Activated naive CD8-positive, alpha-beta T cell treated with anti-CD3 and anti-CD28 coated beads, Interleukin-2, amount 10 ng/mL, durations not matched to agents 7 days and 5 days (primary cell): Measurements from ENCODE around the gene DMKN. TPM values are rescaled to one million over a fixed set of nuclear protein-coding genes. Genes with fewer than 3 reads are reported as not detected.
"Not testable (repeated sequence)": the region's sequence is repeated elsewhere in the genome, so short reads cannot be mapped to it uniquely, and the experiment has no call there.

ENCODE experiments used
- ATAC-seq: fragments of 150-1000 bp; cut with Tn5 transposase; one replicate; pipeline ENCODE4 v1.10.0; 2021; ENCODE audit warnings: low read depth, moderate library complexity
- POLR2A ChIA-PET: fragments of 350-600 bp; sonication (Branson Sonifier 250); formaldehyde crosslinking; loops from one replicate; lab custom pipeline; 2021; ENCODE audit warnings: antibody characterized with exemption; lab: Charles Lee
- DNase-seq: peaks from one replicate; pipeline ENCODE4 v3.0.0; 2021
- H3K27ac Mint-ChIP-seq: one replicate; pipeline ENCODE4 v1.8.0; 2022; ENCODE audit warnings: mild to moderate bottlenecking, mixed read lengths
- H3K27me3 Mint-ChIP-seq: one replicate; pipeline ENCODE4 v1.8.0; 2022; ENCODE audit warnings: mild to moderate bottlenecking, moderate library complexity, mixed read lengths
- H3K36me3 Mint-ChIP-seq: one replicate; pipeline ENCODE4 v1.8.0; 2021; ENCODE audit warnings: mild to moderate bottlenecking, mixed read lengths
- H3K4me1 Mint-ChIP-seq: one replicate; pipeline ENCODE4 v1.8.0; 2021; ENCODE audit warnings: mixed read lengths
- H3K4me3 Mint-ChIP-seq: one replicate; pipeline ENCODE4 v1.8.0; 2022; ENCODE audit warnings: mild to moderate bottlenecking, moderate library complexity, mixed read lengths
- H3K9me3 Mint-ChIP-seq: one replicate; pipeline ENCODE4 v1.8.0; 2021; ENCODE audit warnings: mixed read lengths
- total RNA-seq, 2 experiments: library from RNA; stranded (reverse); gene quantifications; one replicate each; pipeline ENCODE4 v1.2.3, GENCODE V29; 2021

The DMKN gene
- total RNA-seq, 2 experiments from 2014 or later: 2.5 to 3.5 TPM

GRCh38 chr19:35470128-35470527 lies 43.3 kb downstream of the DMKN start:
- POLR2A ChIA-PET: no interaction called here

GRCh38 chr19:35468637-35469036 lies 44.8 kb downstream of the DMKN start:
- H3K4me3 Mint-ChIP-seq: no peak overlapping the region
- H3K9me3 Mint-ChIP-seq: no peaks in the 10 kb centered on the region
- H3K27ac Mint-ChIP-seq: no peak overlapping the region
- peaks cover 9% of the 10 kb centered on the region for H3K4me1 Mint-ChIP-seq
- no peaks in the 10 kb centered on the region for H3K36me3 Mint-ChIP-seq
- ATAC-seq (peak; percentile 97), DNase-seq (peak; percentile 54)
- H3K27me3 Mint-ChIP-seq: peaks cover 9% of the 10 kb centered on the region
- POLR2A ChIA-PET: interaction anchor here (1.2 kb wide), 1 partner anchor 116 kb away, joined by 5 read pairs; no protein-coding TSS in a partner anchor

More at GRCh38 chr19:35470128-35470527, 43.3 kb downstream of the DMKN start:
- no peaks in the 10 kb centered on the region for H3K36me3 Mint-ChIP-seq
- no peak overlapping the region for H3K4me3 Mint-ChIP-seq
- peaks cover 7% of the 10 kb centered on the region for H3K27me3 Mint-ChIP-seq
- H3K9me3 Mint-ChIP-seq: no peaks in the 10 kb centered on the region
- no peak for DNase-seq
- H3K27ac Mint-ChIP-seq: no peak overlapping the region
- ATAC-seq: no peak
- H3K4me1 Mint-ChIP-seq: peaks cover 5% of the 10 kb centered on the region

- Mint-ChIP-seq H3K4me1 (peaks cover 22% of the 10 kb centered on the region), H3K9me3 (no peaks in the 10 kb centered on the region), H3K27ac (no peak overlapping the region), H3K36me3 (no peaks in the 10 kb centered on the region), H3K27me3 (peaks cover 9% of the 10 kb centered on the region), H3K4me3 (no peak overlapping the region)
- POLR2A ChIA-PET: no interaction called here
- DNase-seq (no peak), ATAC-seq (no peak)
Observed at GRCh38 chr19:35466259-35466658, 47.2 kb downstream of the DMKN start.

GRCh38 chr19:35462956-35463355 lies 50.5 kb downstream of the DMKN start:
- H3K9me3 Mint-ChIP-seq, H3K27me3 Mint-ChIP-seq, H3K36me3 Mint-ChIP-seq, DNase-seq: not testable (repeated sequence)
- H3K4me3 Mint-ChIP-seq: peak overlapping the region; percentile 78
- H3K4me1 Mint-ChIP-seq: peaks cover 27% of the 10 kb centered on the region
- ATAC-seq: peak; percentile 27
- peak overlapping the region; percentile 95 for H3K27ac Mint-ChIP-seq
- POLR2A ChIA-PET: interaction anchor here (0.6 to 2.8 kb wide), 8 partner anchors 9 to 194 kb away, joined by 3 to 16 read pairs (median 4); partner anchors contain the start of gene FFAR1

GRCh38 chr19:35462476-35462953 lies 50.9 kb downstream of the DMKN start:
- Mint-ChIP-seq H3K27ac (peak overlapping the region; percentile 95), H3K4me3 (peak overlapping the region; percentile 78), H3K4me1 (peaks cover 25% of the 10 kb centered on the region), H3K27me3 (peaks cover 11% of the 10 kb centered on the region), H3K36me3 (no peaks in the 10 kb centered on the region), H3K9me3 (no peaks in the 10 kb centered on the region)
- DNase-seq: no peak
- POLR2A ChIA-PET: interaction anchor here (0.6 to 2.8 kb wide), 7 partner anchors 10 to 193 kb away, joined by 3 to 16 read pairs (median 4); partner anchors contain the start of gene FFAR1
- ATAC-seq: peak; percentile 94

- POLR2A ChIA-PET: interaction anchor here (2.8 kb wide), 1 partner anchor 10 kb away, joined by 16 read pairs; no protein-coding TSS in a partner anchor
- not testable (repeated sequence) for DNase-seq, H3K4me3 Mint-ChIP-seq, H3K36me3 Mint-ChIP-seq, H3K27ac Mint-ChIP-seq, ATAC-seq, H3K9me3 Mint-ChIP-seq
- peaks cover 25% of the 10 kb centered on the region for H3K4me1 Mint-ChIP-seq
- H3K27me3 Mint-ChIP-seq: peaks cover 15% of the 10 kb centered on the region
Observed at GRCh38 chr19:35461788-35462187, 51.7 kb downstream of the DMKN start.

GRCh38 chr19:35461060-35461459 lies 52.4 kb downstream of the DMKN start:
- H3K4me3 Mint-ChIP-seq: no peak overlapping the region
- POLR2A ChIA-PET: interaction anchor here (2.8 kb wide), 1 partner anchor 10 kb away, joined by 16 read pairs; no protein-coding TSS in a partner anchor
- H3K9me3 Mint-ChIP-seq: no peaks in the 10 kb centered on the region
- DNase-seq: no peak
- H3K4me1 Mint-ChIP-seq: peaks cover 25% of the 10 kb centered on the region
- no peak overlapping the region for H3K27ac Mint-ChIP-seq
- no peak for ATAC-seq
- H3K36me3 Mint-ChIP-seq: no peaks in the 10 kb centered on the region
- H3K27me3 Mint-ChIP-seq: peaks cover 19% of the 10 kb centered on the region

GRCh38 chr19:35460608-35461007 lies 52.8 kb downstream of the DMKN start:
- Mint-ChIP-seq H3K9me3 (no peaks in the 10 kb centered on the region), H3K27me3 (peaks cover 19% of the 10 kb centered on the region), H3K27ac (no peak overlapping the region), H3K4me3 (no peak overlapping the region), H3K36me3 (no peaks in the 10 kb centered on the region), H3K4me1 (peaks cover 29% of the 10 kb centered on the region)
- ATAC-seq (no peak), DNase-seq (no peak)
- POLR2A ChIA-PET: interaction anchor here (2.8 kb wide), 1 partner anchor 9 kb away, joined by 16 read pairs; no protein-coding TSS in a partner anchor

GRCh38 chr19:35459414-35460082 lies 53.9 kb downstream of the DMKN start:
- POLR2A ChIA-PET: interaction anchor here (0.6 kb wide), 1 partner anchor 16 kb away, joined by 7 read pairs; no protein-coding TSS in a partner anchor
- H3K4me1 Mint-ChIP-seq: peaks cover 28% of the 10 kb centered on the region
- peak overlapping the region; percentile 35 for H3K27ac Mint-ChIP-seq
- H3K36me3 Mint-ChIP-seq: no peaks in the 10 kb centered on the region
- H3K9me3 Mint-ChIP-seq: no peaks in the 10 kb centered on the region
- peaks cover 16% of the 10 kb centered on the region for H3K27me3 Mint-ChIP-seq
- no peak for DNase-seq
- H3K4me3 Mint-ChIP-seq: no peak overlapping the region
- ATAC-seq: no peak

GRCh38 chr19:35458731-35459391 lies 54.6 kb downstream of the DMKN start:
- Mint-ChIP-seq H3K9me3 (no peaks in the 10 kb centered on the region), H3K4me3 (no peak overlapping the region), H3K36me3 (no peaks in the 10 kb centered on the region), H3K27ac (no peak overlapping the region), H3K27me3 (peaks cover 14% of the 10 kb centered on the region), H3K4me1 (peaks cover 27% of the 10 kb centered on the region)
- POLR2A ChIA-PET: no interaction called here
- DNase-seq (no peak), ATAC-seq (no peak)

- H3K36me3 Mint-ChIP-seq: no peaks in the 10 kb centered on the region
- H3K4me3 Mint-ChIP-seq: no peak overlapping the region
- no peak for DNase-seq
- no peaks in the 10 kb centered on the region for H3K9me3 Mint-ChIP-seq
- POLR2A ChIA-PET: no interaction called here
- H3K27ac Mint-ChIP-seq: no peak overlapping the region
- peaks cover 21% of the 10 kb centered on the region for H3K4me1 Mint-ChIP-seq
- no peak for ATAC-seq
- peaks cover 14% of the 10 kb centered on the region for H3K27me3 Mint-ChIP-seq
Observed at GRCh38 chr19:35458192-35458591, 55.3 kb downstream of the DMKN start.

- Mint-ChIP-seq H3K4me3 (no peak overlapping the region), H3K9me3 (no peaks in the 10 kb centered on the region), H3K27me3 (peaks cover 16% of the 10 kb centered on the region), H3K4me1 (peaks cover 12% of the 10 kb centered on the region), H3K36me3 (no peaks in the 10 kb centered on the region), H3K27ac (no peak overlapping the region)
- no peak for DNase-seq
- no peak for ATAC-seq
- POLR2A ChIA-PET: interaction anchor here (0.6 kb wide), 1 partner anchor 42 kb away, joined by 7 read pairs; no protein-coding TSS in a partner anchor
Observed at GRCh38 chr19:35457173-35457572, 56.3 kb downstream of the DMKN start.

- Mint-ChIP-seq H3K36me3 (no peaks in the 10 kb centered on the region), H3K27ac (no peak overlapping the region), H3K4me1 (peaks cover 18% of the 10 kb centered on the region), H3K4me3 (no peak overlapping the region), H3K27me3 (peaks cover 16% of the 10 kb centered on the region), H3K9me3 (no peaks in the 10 kb centered on the region)
- DNase-seq (no peak), ATAC-seq (no peak)
- POLR2A ChIA-PET: interaction anchor here (0.7 kb wide), 2 partner anchors 122 to 152 kb away, joined by 4 read pairs; no protein-coding TSS in a partner anchor
Observed at GRCh38 chr19:35455616-35456201, 57.7 kb downstream of the DMKN start.
